Gastrocnemius medialis (tissue), 4 donors: ENCODE data around the gene ROBO3. TPM values are rescaled to one million over a fixed set of nuclear protein-coding genes. Genes with fewer than 3 reads are reported as not detected.

ENCODE experiments used
- ATAC-seq, 2 donors: fragments of 150-250 bp; one replicate each; pipeline ENCODE4 v1.9.1; 2016
- DNase-seq, 2 donors: peaks; one replicate each; pipeline ENCODE4 v3.0.0-alpha.2; 2019
- H3K27ac ChIP-seq, 4 donors: fragments of 200-600 bp; sonication (generic); 1 replicate in 1 of 4; 2 replicates in 3 of 4; pipeline ENCODE4 v1.5.1; 2016 to 2018; ENCODE audit warnings: mild to moderate bottlenecking in 2 of 4, moderate library complexity in 1 of 4
- H3K27me3 ChIP-seq, 3 donors: fragments of 200-600 bp; sonication (generic) in 2 of 3; 1 replicate in 1 of 3; 2 replicates in 2 of 3; pipeline versions ENCODE4 v1.5.1 to v1.6.0; 2016 to 2019; ENCODE audit warnings: mild to moderate bottlenecking in 1 of 3, moderate library complexity in 1 of 3
- H3K36me3 ChIP-seq, 2 donors: fragments of 200-600 bp; sonication (generic) in 1 of 2; one replicate each; pipeline ENCODE4 v1.5.1; 2017 to 2018
- H3K4me1 ChIP-seq, 2 donors: fragments of 200-600 bp; sonication (generic) in 1 of 2; one replicate each; pipeline ENCODE4 v1.5.1; 2016 to 2017; ENCODE audit warnings: mild to moderate bottlenecking in 2 of 2
- H3K4me3 ChIP-seq, 4 donors: fragments of 200-600 bp; sonication (generic) in 3 of 4; 1 replicate in 1 of 4; 2 replicates in 3 of 4; pipeline ENCODE4 v1.5.1; 2016 to 2019; ENCODE audit warnings: mild to moderate bottlenecking in 2 of 4
- H3K9me3 ChIP-seq, 3 donors: fragments of 200-600 bp; sonication (generic) in 2 of 3; 1 replicate in 1 of 3; 2 replicates in 2 of 3; pipeline ENCODE4 v1.5.1; 2016 to 2019
- CTCF ChIP-seq, 5 experiments: fragments of 450-650 bp in 3 of 5; fragments of 200-600 bp in 2 of 5; sonication (generic) in 2 of 5; IDR thresholded peaks in 4 of 5; conservative IDR thresholded peaks in 1 of 5; 1 replicate in 4 of 5; 2 replicates in 1 of 5; pipeline ENCODE4 v1.5.1; 2016 to 2019; ENCODE audit warnings: antibody characterized with exemption in 5 of 5, mild to moderate bottlenecking in 3 of 5, moderate library complexity in 3 of 5
- POLR2A ChIP-seq, 2 donors: fragments of 450-650 bp; IDR thresholded peaks; one replicate each; pipeline ENCODE4 v1.6.1; 2017; ENCODE audit warnings: antibody characterized with exemption in 2 of 2, mild to moderate bottlenecking in 2 of 2, moderate library complexity in 2 of 2
- in situ Hi-C, 4 donors: fragments of 200-750 bp; cut with MboI; loops; one replicate each; pipeline versions ENCODE4 v1.15.0 to v1.8.0; 2017; ENCODE audit warnings: low sequenced_read_pairs in 4 of 4
- intact Hi-C: fragments of 100-400 bp; cut with DNase I; formaldehyde crosslinking; loops from one replicate; pipeline ENCODE4 v1.15.1; 2023; ENCODE audit warnings: low total_unique reads
- total RNA-seq, 4 donors: library from RNA; depleted of rRNA; stranded (reverse); fragments of >200 nt; gene quantifications; one replicate each; pipeline versions ENCODE4 v1.1.0 to v1.2.3, GENCODE V29; 2016

The ROBO3 gene
- total RNA-seq, 4 donors from 2014 or later: 0.35 to 3.7 (median 1.3) TPM

GRCh38 chr11:124863137-124863825, 2.0 kb upstream of the ROBO3 start:
- Histone ChIP-seq H3K27me3 (peaks cover 67 to 87% (median 72%) of the 10 kb centered on the region in 3 donors), H3K9me3 (no peaks in the 10 kb centered on the region), H3K27ac (no peak overlapping the region), H3K4me1 (peaks cover 17 to 22% of the 10 kb centered on the region in 2 donors), H3K36me3 (no peaks in the 10 kb centered on the region), H3K4me3 (peak overlapping the region; percentile 15 to 46 (median 30))
- TF ChIP-seq CTCF (IDR thresholded peaks at IDR 0.05 in 4 of 5, conservative IDR thresholded peaks at IDR 0.05 in 1 of 5) (no peak), POLR2A (IDR thresholded peaks at IDR 0.05) (no peak)
- peak in 1 of 2 donors; percentile 64 for ATAC-seq
- intact Hi-C loops (no loop called here), in situ Hi-C loops (no loop called here)
- no peak for DNase-seq

GRCh38 chr11:124863826-124864165, 1.4 kb upstream of the ROBO3 start:
- no peak for TF ChIP-seq POLR2A (IDR thresholded peaks at IDR 0.05)
- Histone ChIP-seq H3K36me3 (no peaks in the 10 kb centered on the region), H3K4me1 (peaks cover 17 to 24% of the 10 kb centered on the region in 2 donors), H3K27ac (no peak overlapping the region), H3K9me3 (no peaks in the 10 kb centered on the region), H3K27me3 (peaks cover 72 to 91% (median 77%) of the 10 kb centered on the region in 3 donors), H3K4me3 (peak overlapping the region in 1 of 4 donors; percentile 46)
- intact Hi-C loops (no loop called here), in situ Hi-C loops (no loop called here)
- no peak for ATAC-seq
- DNase-seq: no peak

GRCh38 chr11:124864176-124864891, 898 bp upstream of the ROBO3 start:
- Histone ChIP-seq H3K36me3 (no peaks in the 10 kb centered on the region), H3K9me3 (no peaks in the 10 kb centered on the region), H3K4me1 (peaks cover 17 to 29% of the 10 kb centered on the region in 2 donors), H3K27ac (no peak overlapping the region), H3K4me3 (no peak overlapping the region), H3K27me3 (peaks cover 77 to 91% (median 82%) of the 10 kb centered on the region in 3 donors)
- intact Hi-C loops: no loop called here
- TF ChIP-seq POLR2A (IDR thresholded peaks at IDR 0.05): no peak
- TF ChIP-seq CTCF (IDR thresholded peaks at IDR 0.05 in 4 of 5, conservative IDR thresholded peaks at IDR 0.05 in 1 of 5): no peak
- in situ Hi-C loops: no loop called here
- no peak for DNase-seq
- no peak for ATAC-seq

GRCh38 chr11:124864892-124865180, 396 bp upstream of the ROBO3 start:
- peaks cover 17 to 29% of the 10 kb centered on the region in 2 donors for H3K4me1 ChIP-seq
- in situ Hi-C loops: no loop called here

More at GRCh38 chr11:124864892-124865180, 396 bp upstream of the ROBO3 start:
- intact Hi-C loops: no loop called here
- peaks cover 82 to 92% (median 84%) of the 10 kb centered on the region in 3 donors for H3K27me3 ChIP-seq
- no peak overlapping the region for H3K27ac ChIP-seq
- H3K9me3 ChIP-seq: no peaks in the 10 kb centered on the region
- H3K36me3 ChIP-seq: no peaks in the 10 kb centered on the region
- peak overlapping the region in 1 of 4 donors; percentile 39 for H3K4me3 ChIP-seq
- no peak for ATAC-seq
- DNase-seq: no peak
- TF ChIP-seq CTCF (IDR thresholded peaks at IDR 0.05 in 4 of 5, conservative IDR thresholded peaks at IDR 0.05 in 1 of 5) (no peak), POLR2A (IDR thresholded peaks at IDR 0.05) (no peak)
